ENCODE measurements around the gene LPP. TPM values are rescaled to one million over a fixed set of nuclear protein-coding genes. Genes with fewer than 3 reads are reported as not detected.
A peak's percentile ranks its signal among the peaks of the same experiment; 100 is the strongest.

LPP gene
- total RNA-seq, 1 donor from 2014 or later, result 114 TPM

GRCh38 chr3:188780193-188781147, 626.5 kb downstream of the LPP start:
- intact Hi-C loops (cut with DNase I), result no loop called here
- ATAC-seq (peak; percentile 86), DNase-seq (ENCODE audit: missing footprints) (no peak)

GRCh38 chr3:188782613-188783124, 628.7 kb downstream of the LPP start:
- DNase-seq (ENCODE audit: missing footprints) (no peak), ATAC-seq (no peak)
- intact Hi-C loops (cut with DNase I), result no loop called here

GRCh38 chr3:188786424-188786823, 632.5 kb downstream of the LPP start:
- DNase-seq (ENCODE audit: missing footprints) (no peak), ATAC-seq (no peak)
- intact Hi-C loops (cut with DNase I), result no loop called here

GRCh38 chr3:188788621-188789081, 634.7 kb downstream of the LPP start:
- ATAC-seq (no peak), DNase-seq (ENCODE audit: missing footprints) (no peak)
- intact Hi-C loops (cut with DNase I), result no loop called here

GRCh38 chr3:188789251-188789650, 635.3 kb downstream of the LPP start:
- DNase-seq (ENCODE audit: missing footprints), result no peak
- ATAC-seq, result no peak
- intact Hi-C loops (cut with DNase I), result no loop called here

GRCh38 chr3:188791311-188791710, 637.4 kb downstream of the LPP start:
- ATAC-seq (no peak), DNase-seq (ENCODE audit: missing footprints) (no peak)
- intact Hi-C loops (cut with DNase I), result no loop called here

- ATAC-seq, result peak; percentile 45
- no peak for DNase-seq (ENCODE audit: missing footprints)
- intact Hi-C loops (cut with DNase I), result no loop called here
Observed at GRCh38 chr3:188792793-188793192, 638.8 kb downstream of the LPP start.

- ATAC-seq (peak; percentile 65), DNase-seq (ENCODE audit: missing footprints) (no peak)
- intact Hi-C loops (cut with DNase I), result no loop called here
Observed at GRCh38 chr3:188796122-188796631, 642.2 kb downstream of the LPP start.

- no peak for ATAC-seq
- intact Hi-C loops (cut with DNase I), result no loop called here
- DNase-seq (ENCODE audit: missing footprints), result no peak
Observed at GRCh38 chr3:188797045-188797444, 643.1 kb downstream of the LPP start.

GRCh38 chr3:188798556-188799145, 644.7 kb downstream of the LPP start:
- intact Hi-C loops (cut with DNase I), result no loop called here
- ATAC-seq, result no peak
- DNase-seq (ENCODE audit: missing footprints), result no peak

- no peak for ATAC-seq
Observed at GRCh38 chr3:188801393-188801792, 647.4 kb downstream of the LPP start.

GRCh38 chr3:188802645-188803044, 648.7 kb downstream of the LPP start:
- no peak for ATAC-seq

More at GRCh38 chr3:188801393-188801792, 647.4 kb downstream of the LPP start:
- intact Hi-C loops (cut with DNase I), result no loop called here
- DNase-seq (ENCODE audit: missing footprints), result no peak

GRCh38 chr3:188807006-188807405, 653.0 kb downstream of the LPP start:
- intact Hi-C loops (cut with DNase I), result no loop called here
- ATAC-seq (no peak), DNase-seq (ENCODE audit: missing footprints) (no peak)

More at GRCh38 chr3:188802645-188803044, 648.7 kb downstream of the LPP start:
- no peak for DNase-seq (ENCODE audit: missing footprints)
- intact Hi-C loops (cut with DNase I), result no loop called here

- intact Hi-C loops (cut with DNase I), result no loop called here
- ATAC-seq (no peak), DNase-seq (ENCODE audit: missing footprints) (no peak)
Observed at GRCh38 chr3:188812198-188812597, 658.2 kb downstream of the LPP start.

GRCh38 chr3:188814581-188814980, 660.6 kb downstream of the LPP start:
- no peak for ATAC-seq
- intact Hi-C loops (cut with DNase I), result no loop called here
- DNase-seq (ENCODE audit: missing footprints), result no peak

- ATAC-seq, result no peak
- intact Hi-C loops (cut with DNase I), result no loop called here
- no peak for DNase-seq (ENCODE audit: missing footprints)
Observed at GRCh38 chr3:188817103-188817934, 663.4 kb downstream of the LPP start.

- ATAC-seq (no peak), DNase-seq (ENCODE audit: missing footprints) (no peak)
- intact Hi-C loops (cut with DNase I), result no loop called here
Observed at GRCh38 chr3:188817935-188818269, 663.9 kb downstream of the LPP start.

GRCh38 chr3:188818282-188818681, 664.3 kb downstream of the LPP start:
- intact Hi-C loops (cut with DNase I), result no loop called here
- DNase-seq (ENCODE audit: missing footprints), result no peak
- ATAC-seq, result no peak

GRCh38 chr3:188819939-188820338, 666.0 kb downstream of the LPP start:
- DNase-seq (ENCODE audit: missing footprints) (no peak), ATAC-seq (peak; percentile 59)

More at GRCh38 chr3:188819939-188820338, 666.0 kb downstream of the LPP start:
- intact Hi-C loops (cut with DNase I), result no loop called here

All from Right ventricle myocardium inferior (tissue), 1 donor.